ENCODE data around the gene SEMA3C. TPM values are rescaled to one million over a fixed set of nuclear protein-coding genes. Genes with fewer than 3 reads are reported as not detected.

SEMA3C gene
- total RNA-seq, 1 donor from 2014 or later: 34.8 TPM

DNA sequence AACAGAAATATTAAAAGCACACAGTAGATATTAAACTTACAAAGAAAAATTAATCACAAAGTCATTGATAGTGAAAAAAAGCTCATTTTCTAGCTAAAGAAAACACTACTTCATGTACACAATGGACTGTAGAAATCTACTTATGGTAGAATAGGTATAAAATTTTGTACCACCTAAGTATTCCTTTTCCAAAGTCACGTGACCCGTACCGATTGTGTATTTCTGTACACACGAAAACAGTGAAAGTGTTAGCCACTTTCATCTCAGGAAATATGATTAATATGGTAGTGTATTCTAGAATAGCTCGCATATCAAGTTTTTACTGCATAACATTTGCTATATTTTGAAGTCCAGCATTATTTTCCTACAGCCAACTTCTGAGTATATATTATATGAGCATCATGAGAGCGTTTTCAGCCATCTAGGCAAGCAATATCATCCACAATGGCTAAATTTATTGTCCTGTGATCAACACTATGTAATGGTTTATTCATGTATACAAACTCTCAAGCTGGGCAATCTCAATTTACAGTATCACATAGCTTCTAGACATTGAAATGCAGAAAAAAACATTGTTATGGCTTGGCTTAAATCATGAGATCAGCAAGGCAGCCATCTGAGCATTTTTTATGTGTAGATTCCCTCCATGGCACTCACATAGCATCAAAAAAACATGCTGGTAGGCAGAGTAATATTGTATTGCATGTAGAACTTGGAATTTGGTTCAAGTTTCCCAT, 165.7 kb downstream of the SEMA3C start:
- ATAC-seq (no peak), DNase-seq (no peak)
- H3K27ac ChIP-seq: no peak overlapping the region
- no peaks in the 10 kb centered on the region for H3K9me3 ChIP-seq
- no peaks in the 10 kb centered on the region for H3K4me1 ChIP-seq
- TF ChIP-seq CTCF (IDR thresholded peaks at IDR 0.05): no peak
- intact Hi-C loops (cut with DNase I): no loop called here
- H3K4me3 ChIP-seq: no peak overlapping the region
- H3K36me3 ChIP-seq: no peaks in the 10 kb centered on the region
- no peaks in the 10 kb centered on the region for H3K27me3 ChIP-seq (ENCODE audit: low read depth)

DNA sequence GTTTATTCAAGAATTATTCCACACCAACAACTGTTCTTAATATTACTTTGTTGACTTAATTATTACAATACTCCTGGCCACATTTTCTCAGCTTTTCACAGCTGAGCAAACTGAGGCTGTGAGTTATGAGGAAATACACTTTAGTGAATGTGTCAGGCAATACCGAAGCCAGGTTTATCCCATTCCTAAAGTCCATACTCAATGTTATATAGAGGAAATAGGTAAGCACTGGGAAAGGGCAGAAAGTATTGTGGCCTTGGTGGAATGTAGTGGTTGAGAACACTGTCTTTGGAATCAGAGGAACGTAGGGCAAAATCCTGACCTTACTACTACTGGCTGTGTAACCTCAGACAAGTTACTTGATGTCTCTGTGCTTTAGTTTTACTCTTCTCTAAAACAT, 169.6 kb downstream of the SEMA3C start:
- no peak overlapping the region for H3K27ac ChIP-seq
- no peak for DNase-seq
- intact Hi-C loops (cut with DNase I): no loop called here
- no peaks in the 10 kb centered on the region for H3K9me3 ChIP-seq
- TF ChIP-seq CTCF (IDR thresholded peaks at IDR 0.05): no peak
- no peak overlapping the region for H3K4me3 ChIP-seq
- no peaks in the 10 kb centered on the region for H3K27me3 ChIP-seq (ENCODE audit: low read depth)
- no peaks in the 10 kb centered on the region for H3K4me1 ChIP-seq
- no peak for ATAC-seq
- no peaks in the 10 kb centered on the region for H3K36me3 ChIP-seq

GRCh38 chr7:80748363-80749042, 170.3 kb downstream of the SEMA3C start:
- no peak overlapping the region for H3K27ac ChIP-seq
- H3K4me1 ChIP-seq: no peaks in the 10 kb centered on the region
- no peak for DNase-seq
- intact Hi-C loops (cut with DNase I): no loop called here
- no peak for ATAC-seq
- no peak for TF ChIP-seq CTCF (IDR thresholded peaks at IDR 0.05)
- no peaks in the 10 kb centered on the region for H3K9me3 ChIP-seq
- no peaks in the 10 kb centered on the region for H3K27me3 ChIP-seq (ENCODE audit: low read depth)
- H3K4me3 ChIP-seq: no peak overlapping the region
- no peaks in the 10 kb centered on the region for H3K36me3 ChIP-seq

DNA sequence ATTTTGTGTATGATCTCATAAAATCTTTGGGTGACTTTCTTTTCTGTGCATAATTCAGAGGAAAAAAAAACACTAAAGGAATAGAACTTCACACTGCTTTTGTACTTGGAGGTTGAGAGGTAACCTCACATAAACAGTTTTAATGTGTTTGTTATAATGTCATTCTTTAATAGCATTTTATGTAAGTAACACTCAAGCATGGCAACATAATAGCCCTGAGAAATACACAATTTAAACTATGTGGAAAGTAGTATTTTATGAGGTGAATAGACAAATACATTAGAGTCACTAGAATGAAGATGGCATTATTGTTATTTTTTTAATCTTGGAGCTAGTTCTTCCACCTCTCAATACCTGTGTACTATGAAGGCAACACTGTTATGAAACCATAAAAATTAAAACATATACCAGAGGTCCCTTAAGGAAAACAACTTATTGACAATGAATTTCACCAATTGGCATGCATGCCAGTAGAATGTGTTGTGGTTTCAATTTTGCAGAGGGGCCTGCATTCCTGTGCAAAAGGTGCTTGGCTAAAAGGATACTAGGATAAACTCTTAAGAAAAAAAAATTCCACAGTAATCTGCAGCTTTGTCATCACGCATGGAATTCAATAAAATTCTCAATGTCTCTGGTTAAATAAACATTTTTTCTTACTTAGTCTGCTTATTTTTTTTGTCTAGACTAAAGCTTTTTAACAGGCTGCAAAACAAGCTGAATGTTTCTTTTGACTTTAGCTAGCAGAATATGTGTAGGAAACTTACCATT, 177.9 kb downstream of the SEMA3C start:
- Histone ChIP-seq H3K36me3 (no peaks in the 10 kb centered on the region), H3K4me3 (no peak overlapping the region), H3K27me3 (ENCODE audit: low read depth) (no peaks in the 10 kb centered on the region), H3K27ac (no peak overlapping the region), H3K4me1 (no peaks in the 10 kb centered on the region), H3K9me3 (no peaks in the 10 kb centered on the region)
- TF ChIP-seq CTCF (IDR thresholded peaks at IDR 0.05): no peak
- DNase-seq (no peak), ATAC-seq (no peak)
- intact Hi-C loops (cut with DNase I): no loop called here

GRCh38 chr7:80736371-80737125, 182.3 kb downstream of the SEMA3C start:
- intact Hi-C loops (cut with DNase I): no loop called here
- TF ChIP-seq CTCF (IDR thresholded peaks at IDR 0.05): no peak
- no peaks in the 10 kb centered on the region for H3K36me3 ChIP-seq
- DNase-seq: no peak
- H3K4me1 ChIP-seq: no peaks in the 10 kb centered on the region
- H3K4me3 ChIP-seq: no peak overlapping the region
- no peaks in the 10 kb centered on the region for H3K27me3 ChIP-seq (ENCODE audit: low read depth)
- H3K9me3 ChIP-seq: no peaks in the 10 kb centered on the region
- ATAC-seq: no peak
- no peak overlapping the region for H3K27ac ChIP-seq

All from lower lobe of right lung (tissue), 2 donors.